Measurements from ENCODE around the gene FOXE1.

The FOXE1 gene

DNA sequence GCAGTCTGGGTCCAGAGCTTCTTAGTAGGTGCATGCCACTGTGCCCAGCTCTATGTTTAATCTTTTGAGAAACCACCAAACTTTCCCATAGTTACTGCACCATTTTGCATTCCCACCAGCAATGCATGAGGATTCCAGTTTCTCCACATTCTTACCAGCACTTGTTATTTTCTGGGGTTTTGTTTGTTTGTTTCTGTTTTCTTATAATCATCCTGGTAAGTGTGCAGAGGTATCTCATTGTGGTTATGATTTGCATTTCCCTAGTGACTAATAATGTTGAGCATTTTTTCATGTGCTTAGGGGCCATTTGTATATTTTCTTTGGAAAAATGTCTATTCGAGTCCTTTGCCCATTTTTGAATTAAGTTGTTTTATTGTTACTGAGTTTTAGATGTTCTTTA lies 11.4 kb downstream of the FOXE1 start:
- no peak for FAIRE-seq
- TF ChIP-seq POLR2A (IDR thresholded peaks at IDR 0.05; ENCODE audit: low read depth, low read length) = no peak

DNA sequence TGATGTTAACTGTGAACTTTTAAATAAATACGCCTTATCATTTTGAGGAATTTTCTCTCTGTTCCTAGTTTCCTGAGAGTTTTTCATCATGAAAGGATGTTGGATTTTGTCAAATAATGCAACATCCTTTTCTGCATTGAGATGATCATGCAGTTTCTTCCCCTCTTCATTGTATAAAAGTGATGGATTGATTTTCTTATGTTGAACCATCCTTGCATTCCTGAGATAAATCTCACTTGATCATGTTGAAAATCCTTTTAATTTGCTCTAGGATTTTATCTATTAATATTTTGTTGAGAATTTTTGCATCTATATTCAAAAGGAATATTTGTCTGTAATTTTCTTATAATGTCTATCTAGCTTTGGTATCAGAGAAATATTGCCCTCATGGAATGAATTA lies 13.3 kb downstream of the FOXE1 start:
- FAIRE-seq = peak; percentile 30
- no peak for DNase-seq (ENCODE audit: insufficient read length, low spot score)
- TF ChIP-seq POLR2A (IDR thresholded peaks at IDR 0.05; ENCODE audit: low read depth, low read length) = no peak

More for the DNA sequence above, 11.4 kb downstream of the FOXE1 start:
- no peak for DNase-seq (ENCODE audit: insufficient read length, low spot score)

DNA sequence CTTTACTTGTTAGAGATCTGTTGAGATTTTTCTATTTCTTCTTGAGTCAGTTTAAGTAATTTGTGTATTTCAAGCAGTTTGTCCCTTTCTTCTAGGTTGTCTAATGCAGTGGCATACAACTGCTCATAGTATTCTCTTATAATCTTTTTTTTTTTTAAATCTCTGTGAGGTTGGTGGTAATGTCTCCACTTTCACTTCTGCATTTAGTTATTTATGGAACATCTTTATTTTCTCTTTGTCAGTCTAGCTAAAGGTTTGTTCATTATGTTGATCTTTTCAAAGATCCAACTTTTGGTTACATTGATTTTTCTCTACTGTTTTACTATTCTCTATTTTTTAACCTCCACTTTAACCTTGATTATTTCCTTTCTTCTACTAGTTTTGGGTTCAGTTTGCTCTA lies 13.8 kb downstream of the FOXE1 start:
- TF ChIP-seq POLR2A (IDR thresholded peaks at IDR 0.05; ENCODE audit: low read depth, low read length) = no peak
- FAIRE-seq (no peak), DNase-seq (ENCODE audit: insufficient read length, low spot score) (no peak)

DNA sequence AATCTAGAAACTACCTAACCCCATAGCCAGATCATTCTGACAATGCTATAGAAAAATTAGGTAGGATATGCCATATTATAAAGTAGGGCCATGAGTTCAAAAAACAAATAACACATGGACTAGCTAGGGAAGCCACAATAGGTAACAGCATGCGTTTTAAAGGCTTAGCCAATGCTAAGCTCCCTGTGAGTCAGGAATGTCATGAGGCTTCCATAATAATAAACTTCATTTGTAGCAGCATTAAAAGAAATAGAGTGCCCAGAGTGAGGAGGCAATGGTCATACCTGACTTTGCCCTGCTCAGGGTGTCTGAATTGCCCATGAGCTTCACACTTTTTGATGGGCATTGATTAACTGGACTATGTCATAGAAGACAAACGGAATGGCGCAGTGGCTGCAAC lies 15.8 kb downstream of the FOXE1 start:
- DNase-seq (ENCODE audit: insufficient read length, low spot score) (no peak), FAIRE-seq (no peak)
- TF ChIP-seq POLR2A (IDR thresholded peaks at IDR 0.05; ENCODE audit: low read depth, low read length) = no peak

DNA sequence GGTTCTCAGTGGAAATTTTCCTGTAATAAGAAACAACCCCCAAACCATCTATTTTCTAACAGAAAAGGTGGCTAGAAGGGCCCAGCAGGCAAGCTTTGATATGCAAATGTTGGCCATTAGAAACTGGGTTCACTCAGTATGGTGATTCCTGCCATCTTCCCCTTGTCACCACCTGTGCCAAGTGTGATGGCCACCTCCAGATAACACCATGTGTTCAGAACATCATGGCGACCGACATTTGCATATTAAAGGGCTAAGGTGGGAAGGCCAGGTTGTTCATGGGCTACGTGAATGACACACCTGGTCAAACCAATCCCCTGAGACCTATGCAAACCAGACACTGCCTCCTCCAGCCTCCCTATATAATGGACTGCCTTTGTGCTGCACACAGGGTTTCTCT lies 20.4 kb downstream of the FOXE1 start:
- FAIRE-seq = no peak
- DNase-seq (ENCODE audit: insufficient read length, low spot score) = no peak
- no peak for TF ChIP-seq POLR2A (IDR thresholded peaks at IDR 0.05; ENCODE audit: low read depth, low read length)

DNA sequence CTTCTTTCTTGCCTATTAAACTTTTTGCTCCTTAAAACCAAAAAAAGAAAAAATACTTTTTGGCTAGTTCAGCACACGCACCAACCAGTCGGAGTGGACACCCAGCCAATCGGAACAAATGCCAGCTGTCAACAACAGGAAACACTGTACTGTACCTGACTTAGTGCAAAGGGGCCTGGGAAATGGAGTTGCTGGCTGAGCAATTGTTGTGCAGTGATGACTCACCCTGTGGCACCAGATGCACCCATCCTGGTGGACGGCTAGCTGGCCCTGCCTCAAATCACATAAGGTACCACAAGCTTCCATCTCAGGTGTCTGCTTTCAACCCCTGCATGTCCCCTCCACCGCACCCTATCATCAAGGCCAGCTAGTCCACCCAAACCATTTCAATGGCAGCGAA lies 20.9 kb downstream of the FOXE1 start:
- TF ChIP-seq POLR2A (IDR thresholded peaks at IDR 0.05; ENCODE audit: low read depth, low read length) = no peak
- peak; percentile 78 for DNase-seq (ENCODE audit: insufficient read length, low spot score)
- FAIRE-seq = peak; percentile 89

DNA sequence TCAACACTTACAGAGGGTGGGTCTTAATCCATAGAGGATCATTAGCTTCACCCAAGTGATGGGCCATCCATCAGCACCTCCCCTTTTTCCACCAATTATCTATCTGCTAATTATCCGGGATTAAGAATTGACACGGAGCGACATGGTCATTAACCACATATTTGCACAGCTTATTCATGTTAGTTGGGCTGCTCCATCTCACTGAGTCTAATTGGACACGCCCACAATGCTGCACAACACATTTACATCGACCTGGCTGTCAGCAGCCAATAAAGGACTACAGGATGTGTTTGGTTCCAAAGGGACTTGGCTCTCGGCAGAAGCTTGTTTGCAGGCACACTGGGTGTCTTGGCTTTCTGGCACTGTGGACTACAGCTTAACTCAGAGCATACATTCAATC lies 21.6 kb downstream of the FOXE1 start:
- TF ChIP-seq POLR2A (IDR thresholded peaks at IDR 0.05; ENCODE audit: low read depth, low read length) = no peak
- DNase-seq (ENCODE audit: insufficient read length, low spot score) (no peak), FAIRE-seq (no peak)

DNA sequence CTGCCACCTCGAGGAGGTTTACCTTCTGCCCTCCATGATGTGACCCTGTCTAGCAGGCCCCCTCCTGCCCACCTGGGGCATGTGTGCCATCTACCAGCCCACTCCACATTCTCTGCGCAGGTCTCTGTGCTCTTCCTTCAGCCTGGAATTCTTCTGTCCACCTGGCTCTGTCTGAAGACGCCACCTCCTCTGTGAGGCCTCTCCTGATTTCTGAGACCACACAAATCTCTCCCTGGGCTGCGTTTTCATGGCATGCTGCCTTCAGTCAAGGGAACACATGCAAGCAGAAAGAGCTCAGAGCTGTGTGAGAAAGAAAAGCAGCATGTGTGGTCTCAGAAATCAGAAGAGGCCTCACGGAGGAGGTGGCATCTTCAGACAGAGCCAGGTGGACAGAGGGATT lies 22.1 kb downstream of the FOXE1 start:
- no peak for FAIRE-seq
- DNase-seq (ENCODE audit: insufficient read length, low spot score) = no peak
- no peak for TF ChIP-seq POLR2A (IDR thresholded peaks at IDR 0.05; ENCODE audit: low read depth, low read length)

DNA sequence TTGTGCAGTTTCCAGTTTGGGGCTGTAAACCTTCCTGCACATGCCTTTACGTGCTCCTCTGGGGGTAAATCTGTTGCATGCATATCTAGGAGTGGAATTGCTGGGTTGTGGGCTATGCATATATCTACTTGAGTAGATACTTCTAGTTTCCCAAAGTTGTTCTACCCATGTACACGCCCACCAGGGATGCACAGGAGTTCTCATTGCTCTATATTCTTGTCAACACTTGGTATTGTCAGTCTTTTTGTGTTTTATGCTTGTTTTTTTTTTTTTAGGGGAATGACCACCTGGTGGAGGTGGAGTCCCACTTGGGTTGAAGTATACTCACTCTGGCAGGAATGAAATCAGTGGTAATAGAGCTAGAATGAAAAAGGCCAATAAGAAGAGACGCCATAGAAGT lies 23.0 kb downstream of the FOXE1 start:
- TF ChIP-seq POLR2A (IDR thresholded peaks at IDR 0.05; ENCODE audit: low read depth, low read length) = no peak
- no peak for DNase-seq (ENCODE audit: insufficient read length, low spot score)
- no peak for FAIRE-seq

DNA sequence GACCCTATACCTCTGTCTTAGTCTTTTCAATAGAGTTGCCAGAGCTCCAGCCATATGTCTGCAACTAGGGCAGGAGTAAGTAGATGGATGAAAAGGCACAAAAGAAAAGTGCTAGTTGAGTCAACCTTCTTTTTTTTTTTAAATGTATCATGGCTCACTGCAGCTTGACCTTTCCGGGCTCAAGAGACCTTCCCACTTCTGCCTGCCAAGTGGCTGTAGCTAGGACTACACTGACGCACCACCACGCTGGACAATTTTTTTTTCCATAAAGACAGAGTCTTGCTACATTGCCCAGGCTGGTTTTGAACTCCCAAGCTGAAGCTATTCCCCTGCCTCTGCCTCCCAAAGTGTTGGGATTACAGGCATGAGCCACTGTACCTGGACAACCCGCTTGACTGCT lies 27.3 kb downstream of the FOXE1 start:
- no peak for TF ChIP-seq POLR2A (IDR thresholded peaks at IDR 0.05; ENCODE audit: low read depth, low read length)
- no peak for DNase-seq (ENCODE audit: insufficient read length, low spot score)
- FAIRE-seq = no peak

DNA sequence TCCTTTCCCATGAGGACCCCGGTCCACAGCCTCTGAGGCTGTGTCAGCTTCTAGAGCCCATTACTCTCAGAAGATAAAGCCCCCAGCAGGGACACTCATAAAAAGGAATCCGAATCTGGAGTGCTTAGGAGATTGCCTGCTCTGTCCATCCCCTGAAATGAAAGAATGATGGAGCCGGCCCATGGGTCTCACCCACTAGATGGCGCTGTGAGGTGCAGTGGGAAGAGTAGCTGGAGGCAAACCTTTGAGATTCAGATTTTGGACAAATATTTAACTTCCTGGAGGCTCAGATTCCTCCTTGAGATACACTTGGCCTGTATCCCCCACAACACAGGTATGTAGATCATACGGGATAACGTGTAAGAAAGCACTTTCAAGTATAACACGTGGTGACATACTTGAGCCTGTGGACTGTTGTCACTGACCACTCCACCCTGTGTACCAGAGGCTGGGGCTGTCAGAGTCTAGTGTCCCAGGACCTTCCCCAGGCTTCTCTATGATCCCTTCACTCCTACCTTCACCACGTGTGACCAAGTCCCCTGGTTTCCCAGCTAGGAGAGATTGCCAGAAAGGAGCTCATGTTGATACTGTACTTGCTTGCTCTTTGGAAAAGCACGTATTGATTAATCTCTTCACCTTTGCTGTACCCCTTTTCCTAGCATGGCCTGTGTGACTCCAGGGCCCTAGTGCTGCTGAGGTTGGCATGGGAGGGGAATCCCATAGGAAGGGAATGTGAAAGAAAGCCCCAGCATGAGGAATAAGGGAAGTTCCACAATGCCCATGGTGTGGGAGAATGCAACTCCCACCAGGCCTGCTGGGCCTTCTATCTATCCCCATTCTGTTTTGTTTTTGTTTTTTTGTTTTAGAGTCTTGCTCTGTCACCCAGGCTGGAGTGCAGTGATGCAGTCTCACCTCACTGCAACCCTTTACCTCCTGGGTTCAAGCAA lies 37.2 kb downstream of the FOXE1 start:
- DNase-seq (ENCODE audit: insufficient read length, low spot score) = peak; percentile 73
- TF ChIP-seq POLR2A (IDR thresholded peaks at IDR 0.05; ENCODE audit: low read depth, low read length) = no peak
- no peak for FAIRE-seq

DNA sequence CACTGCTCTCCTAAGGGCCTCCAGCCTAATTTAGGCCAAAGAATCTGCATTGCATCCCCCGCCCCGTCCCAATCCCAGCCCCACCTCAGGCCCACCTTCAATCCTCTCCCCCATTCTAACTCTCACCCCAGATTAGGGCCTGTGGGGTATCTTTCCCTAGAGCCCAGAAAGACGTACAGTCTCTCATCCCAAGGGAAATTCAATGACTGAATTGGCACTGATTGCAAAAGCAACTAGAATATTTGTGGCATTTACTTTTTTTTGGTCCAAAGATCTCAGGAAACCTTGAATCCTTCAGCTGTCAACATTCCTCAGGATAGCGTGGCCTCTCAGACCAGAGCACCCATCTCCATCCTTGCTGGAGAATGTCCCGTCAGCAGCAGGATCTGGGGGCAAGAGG lies 38.7 kb downstream of the FOXE1 start:
- FAIRE-seq (no peak), DNase-seq (ENCODE audit: insufficient read length, low spot score) (no peak)
- no peak for TF ChIP-seq POLR2A (IDR thresholded peaks at IDR 0.05; ENCODE audit: low read depth, low read length)

DNA sequence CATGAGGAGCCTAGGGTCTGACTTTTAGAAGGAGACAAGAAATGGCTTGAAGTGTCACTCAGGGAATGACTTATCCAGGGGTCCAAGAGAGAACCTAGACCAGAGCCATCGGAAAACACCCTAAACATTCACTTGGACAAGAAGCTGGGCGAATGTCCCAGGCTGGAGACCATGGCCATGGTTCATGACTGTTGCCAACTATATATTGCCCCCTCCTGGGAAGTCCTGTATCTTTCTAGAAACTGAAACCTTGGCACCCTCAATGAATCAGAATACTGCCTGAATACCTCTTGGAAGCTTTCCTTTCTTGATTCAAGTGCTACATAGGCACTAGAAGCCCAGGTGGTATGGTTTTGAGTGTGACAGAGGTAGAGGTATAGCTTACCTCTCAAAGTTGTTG lies 39.4 kb downstream of the FOXE1 start:
- FAIRE-seq (no peak), DNase-seq (ENCODE audit: insufficient read length, low spot score) (no peak)
- TF ChIP-seq POLR2A (IDR thresholded peaks at IDR 0.05; ENCODE audit: low read depth, low read length) = no peak

DNA sequence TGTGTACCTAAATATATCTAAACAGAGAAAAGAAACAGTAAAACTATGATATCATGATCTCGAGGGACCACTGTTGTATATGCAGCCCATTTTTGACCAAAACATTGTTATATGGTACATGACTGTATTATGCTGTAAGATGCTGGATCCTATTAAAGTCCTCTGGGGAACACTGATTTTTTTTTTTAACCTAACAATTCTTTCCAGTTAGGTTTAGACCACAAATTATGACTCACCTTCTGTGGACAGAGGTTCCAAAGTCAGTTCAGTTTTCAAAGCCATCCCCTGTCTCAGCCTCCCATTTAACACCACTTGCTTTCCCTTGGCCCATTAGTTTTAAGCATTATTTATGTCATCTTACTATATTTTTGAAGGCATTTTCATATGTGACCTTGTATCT lies 42.2 kb downstream of the FOXE1 start:
- peak; percentile 11 for FAIRE-seq
- TF ChIP-seq POLR2A (IDR thresholded peaks at IDR 0.05; ENCODE audit: low read depth, low read length) = no peak
- DNase-seq (ENCODE audit: insufficient read length, low spot score) = no peak

DNA sequence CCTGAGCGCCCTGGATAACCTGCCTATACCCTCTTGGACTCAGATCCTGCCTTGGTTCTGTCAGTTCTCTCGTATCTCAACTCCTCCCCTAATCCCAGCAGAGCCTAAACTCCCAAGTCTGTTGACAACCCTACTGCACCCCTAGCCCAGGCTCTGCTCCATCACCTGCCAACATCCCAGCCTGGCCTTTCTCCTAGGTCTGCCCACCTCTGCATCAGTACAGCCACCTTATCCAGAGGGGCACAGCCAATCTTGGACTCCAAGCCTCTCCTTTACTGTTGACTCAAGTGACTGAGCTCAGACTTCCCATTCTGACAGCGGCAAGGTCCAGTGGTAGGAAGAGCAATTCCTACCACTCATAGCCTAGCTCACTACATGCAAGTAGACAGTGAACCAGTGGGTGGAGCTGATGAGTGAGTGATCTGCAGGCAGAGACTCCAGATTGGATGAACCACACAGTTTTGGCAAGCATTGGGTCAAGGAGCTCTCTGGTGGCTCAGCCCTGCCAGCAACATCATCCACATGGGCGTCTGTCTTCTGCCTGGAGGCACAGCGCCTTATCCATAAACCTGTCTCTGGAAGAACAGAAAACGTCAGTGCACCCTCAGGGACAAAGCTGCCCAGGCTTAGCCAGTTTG lies 42.8 kb downstream of the FOXE1 start:
- DNase-seq (ENCODE audit: insufficient read length, low spot score) = peak; percentile 74
- peak; percentile 93 for FAIRE-seq

More for the DNA sequence above, 42.8 kb downstream of the FOXE1 start:
- TF ChIP-seq POLR2A (IDR thresholded peaks at IDR 0.05; ENCODE audit: low read depth, low read length) = no peak
